HL-60 (cell line): ENCODE data around the gene SMG6.
"Not testable (repeated sequence)": the region's sequence is repeated elsewhere in the genome, so short reads cannot be mapped to it uniquely, and the experiment has no call there.

Experiments used
- DNase-seq, 2 experiments: peaks; one replicate each; pipeline ENCODE4 v3.0.0-alpha.2; 2010 to 2020; ENCODE audit warnings: low read depth in 1 of 2, low spot score in 1 of 2
- H3K27ac ChIP-seq: fragments of 250-450 bp; sonication (Bioruptor Pico); replicated peaks from 2 replicates; pipeline ENCODE4 v1.5.1; 2020; ENCODE audit warnings: mild to moderate bottlenecking, moderate library complexity
- H3K27me3 ChIP-seq: fragments of 250-450 bp; sonication (Bioruptor Pico); 2 replicates; pipeline ENCODE4 v1.5.1; 2021; ENCODE audit warnings: mild to moderate bottlenecking, moderate library complexity; ENCODE audit not compliant: insufficient read depth, poor library complexity, severe bottlenecking
- H3K4me3 ChIP-seq: replicated peaks from 2 replicates; pipeline ENCODE4 v1.5.1; 2011; ENCODE audit warnings: mild to moderate bottlenecking, control low read depth, low read length; ENCODE audit not compliant: insufficient read depth
- CTCF ChIP-seq: IDR thresholded peaks from one replicate; pipeline ENCODE4 v1.5.1; 2011; ENCODE audit warnings: low read length, control low read depth, inconsistent platforms; ENCODE audit not compliant: insufficient read depth
- GABPA ChIP-seq: IDR thresholded peaks from 2 replicates; pipeline ENCODE4 v1.6.1; 2012; ENCODE audit warnings: low read depth
- POLR2AphosphoS5 ChIP-seq: IDR thresholded peaks from 2 replicates; pipeline ENCODE4 v1.6.1; 2012; ENCODE audit warnings: low read depth
- REST ChIP-seq: IDR thresholded peaks from 2 replicates; pipeline ENCODE4 v1.6.1; 2012; ENCODE audit warnings: low read depth; ENCODE audit not compliant: insufficient replicate concordance
- SPI1 ChIP-seq: IDR thresholded peaks from 2 replicates; pipeline ENCODE4 v1.6.1; 2012; ENCODE audit warnings: low read depth, mild to moderate bottlenecking, borderline replicate concordance

SMG6 gene

GRCh38 chr17:2013994-2014317 lies 289.6 kb downstream of the SMG6 start:
- no peak for TF ChIP-seq SPI1
- no peak for TF ChIP-seq REST
- TF ChIP-seq POLR2AphosphoS5, result no peak
- no peak for TF ChIP-seq CTCF
- no peak for TF ChIP-seq GABPA
- H3K27ac ChIP-seq, result no peak overlapping the region
- H3K27me3 ChIP-seq, result no peaks in the 10 kb centered on the region
- H3K4me3 ChIP-seq, result no peak overlapping the region
- no peak for DNase-seq

- H3K27me3 ChIP-seq, H3K4me3 ChIP-seq, DNase-seq, H3K27ac ChIP-seq: not testable (repeated sequence)
Observed at GRCh38 chr17:2013220-2013993, 290.2 kb downstream of the SMG6 start.

- DNase-seq, result peak in 1 of 2 experiments; percentile 12
- H3K4me3 ChIP-seq, result no peak overlapping the region
- H3K27ac ChIP-seq, result no peak overlapping the region
- no peaks in the 10 kb centered on the region for H3K27me3 ChIP-seq
- TF ChIP-seq SPI1, result no peak
- no peak for TF ChIP-seq CTCF
- TF ChIP-seq REST, result no peak
- TF ChIP-seq GABPA, result no peak
- TF ChIP-seq POLR2AphosphoS5, result no peak
Observed at GRCh38 chr17:2012499-2012898, 291.1 kb downstream of the SMG6 start.

- DNase-seq, result peak in 1 of 2 experiments; percentile 33
- H3K27me3 ChIP-seq, result no peaks in the 10 kb centered on the region
- no peak overlapping the region for H3K27ac ChIP-seq
- TF ChIP-seq CTCF (no peak), GABPA (no peak), REST (no peak), POLR2AphosphoS5 (no peak), SPI1 (no peak)
- H3K4me3 ChIP-seq, result no peak overlapping the region
Observed at GRCh38 chr17:2011411-2012371, 291.9 kb downstream of the SMG6 start.
